Body of pancreas (tissue), 4 donors: ENCODE data around the gene P3H3.

Experiments
- POLR2A ChIP-seq, 3 donors: fragments of 450-650 bp; IDR thresholded peaks; one replicate each; pipeline ENCODE4 v1.6.1; 2016; ENCODE audit warnings: antibody characterized with exemption in 3 of 3, mild to moderate bottlenecking in 2 of 3
- TF ChIP-seq, protein P1 (sequence below), 7 experiments: fragments of 450-650 bp in 4 of 7; fragments of 200-600 bp in 3 of 7; sonication (generic) in 3 of 7; IDR thresholded peaks; one replicate each; pipeline ENCODE4 v1.5.1; 2016 to 2019; ENCODE audit warnings: antibody characterized with exemption in 7 of 7

DNA sequence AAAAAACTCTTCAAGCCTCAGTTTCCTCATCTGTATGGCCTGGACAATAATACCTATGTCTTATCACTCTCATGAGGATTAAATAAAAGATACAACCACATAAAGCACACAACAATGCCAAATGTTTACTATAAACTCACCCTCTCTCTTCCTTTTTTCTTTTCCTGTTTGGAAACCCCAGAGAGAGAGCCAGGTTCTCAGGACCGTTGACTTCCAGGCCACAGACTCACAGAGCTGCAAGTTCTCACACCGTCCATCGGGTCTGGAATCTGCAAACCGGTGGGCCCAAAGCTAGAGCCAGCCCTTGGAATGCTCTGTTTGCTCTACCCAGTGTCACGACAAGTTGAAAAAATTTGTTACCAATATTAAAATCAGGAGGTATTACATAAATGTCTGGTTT lies 43.4 kb upstream of the P3H3 start:
- TF ChIP-seq, protein P1, sequence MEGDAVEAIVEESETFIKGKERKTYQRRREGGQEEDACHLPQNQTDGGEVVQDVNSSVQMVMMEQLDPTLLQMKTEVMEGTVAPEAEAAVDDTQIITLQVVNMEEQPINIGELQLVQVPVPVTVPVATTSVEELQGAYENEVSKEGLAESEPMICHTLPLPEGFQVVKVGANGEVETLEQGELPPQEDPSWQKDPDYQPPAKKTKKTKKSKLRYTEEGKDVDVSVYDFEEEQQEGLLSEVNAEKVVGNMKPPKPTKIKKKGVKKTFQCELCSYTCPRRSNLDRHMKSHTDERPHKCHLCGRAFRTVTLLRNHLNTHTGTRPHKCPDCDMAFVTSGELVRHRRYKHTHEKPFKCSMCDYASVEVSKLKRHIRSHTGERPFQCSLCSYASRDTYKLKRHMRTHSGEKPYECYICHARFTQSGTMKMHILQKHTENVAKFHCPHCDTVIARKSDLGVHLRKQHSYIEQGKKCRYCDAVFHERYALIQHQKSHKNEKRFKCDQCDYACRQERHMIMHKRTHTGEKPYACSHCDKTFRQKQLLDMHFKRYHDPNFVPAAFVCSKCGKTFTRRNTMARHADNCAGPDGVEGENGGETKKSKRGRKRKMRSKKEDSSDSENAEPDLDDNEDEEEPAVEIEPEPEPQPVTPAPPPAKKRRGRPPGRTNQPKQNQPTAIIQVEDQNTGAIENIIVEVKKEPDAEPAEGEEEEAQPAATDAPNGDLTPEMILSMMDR (IDR thresholded peaks at IDR 0.05): no peak
- no peak for TF ChIP-seq POLR2A (IDR thresholded peaks at IDR 0.05)
